ENCODE results near the gene LRP1.

The LRP1 gene

DNA sequence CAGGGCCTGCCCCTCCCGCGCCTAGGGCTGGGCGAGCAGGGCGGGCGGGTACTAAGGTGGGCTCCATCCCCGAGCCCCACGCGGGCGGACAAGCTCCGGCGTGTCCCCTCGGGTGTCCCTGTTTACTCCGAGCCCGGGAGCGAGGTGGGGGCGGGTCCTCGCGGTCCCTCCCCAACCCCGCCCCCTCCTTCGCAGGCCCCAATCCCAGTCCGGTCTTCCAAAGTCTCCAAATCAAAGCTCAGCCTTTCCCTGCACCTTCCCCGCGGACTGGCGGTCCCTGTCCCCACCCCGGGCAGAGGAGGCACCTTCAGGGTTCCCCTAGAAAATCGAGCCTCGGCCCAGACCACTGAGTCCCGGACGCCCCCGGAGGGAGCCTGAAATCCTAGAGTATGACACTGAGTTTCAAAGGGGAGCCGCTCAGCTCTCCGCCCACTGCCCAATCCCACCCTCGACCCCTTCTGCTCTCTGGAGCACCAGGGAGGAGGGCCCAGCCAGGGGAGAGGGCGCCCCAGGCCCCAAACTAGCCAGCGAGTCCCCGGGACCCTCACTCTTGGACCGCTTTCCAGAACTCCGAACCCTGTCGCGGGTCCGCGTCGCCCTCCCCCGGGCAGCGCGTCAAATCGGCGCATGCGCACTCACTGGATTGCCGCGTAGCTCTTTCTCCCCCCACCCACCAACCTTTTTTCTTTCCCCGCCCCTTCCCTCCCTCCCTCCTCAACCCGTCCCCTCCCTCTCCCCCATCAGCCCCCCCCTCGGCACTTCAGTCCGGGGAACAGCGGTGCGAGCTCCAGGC, at the start of gene LRP1:
Gene LRP1 (plus strand): TSS at position 758 of the 793 bp plus-strand sequence. CDS start 482 bp downstream, outside the sequence.
- DNase-seq: peak; percentile 68 to 69

DNA sequence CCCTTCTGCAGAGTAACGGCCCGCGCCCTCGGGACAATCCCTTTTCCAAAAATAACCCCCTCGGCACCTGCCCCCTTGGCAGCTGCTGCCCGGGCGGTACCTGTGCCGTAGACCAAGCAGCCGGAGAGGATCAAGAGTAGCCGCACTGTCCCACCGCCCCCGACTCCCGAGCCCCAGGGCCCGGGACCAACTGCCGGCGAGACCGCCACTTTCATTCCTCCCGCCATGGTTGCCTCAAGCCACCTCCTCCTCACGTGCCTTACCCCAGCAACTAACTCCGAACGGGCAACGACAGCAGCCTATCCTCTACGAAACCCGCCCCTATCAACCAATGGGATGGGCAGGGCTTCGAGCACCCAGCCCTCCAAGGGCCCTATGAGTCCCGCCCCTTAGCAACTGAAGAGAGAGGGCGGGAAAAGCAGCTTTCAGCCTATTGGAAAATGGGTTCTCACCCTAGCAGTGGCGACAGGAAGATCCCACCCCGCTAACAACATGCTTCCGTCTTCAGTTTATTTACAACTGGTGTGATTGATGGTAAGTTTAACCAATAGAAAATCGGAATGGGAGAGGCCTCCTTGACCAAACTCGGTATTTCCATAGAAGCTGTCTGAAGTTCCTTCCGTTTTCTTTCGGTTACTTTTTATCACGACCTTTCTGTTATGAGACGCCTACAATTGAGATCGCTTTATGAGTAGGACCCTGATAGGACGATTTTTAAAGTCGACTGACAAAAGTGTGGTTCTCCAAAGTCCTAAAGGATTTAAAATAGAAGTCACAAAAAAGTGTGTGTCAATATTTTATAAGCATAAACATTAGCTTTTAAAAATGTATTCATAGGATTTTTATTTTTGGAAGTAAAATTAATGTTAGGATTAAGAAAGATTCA, 49.5 kb upstream of the LRP1 start, which contains the start of gene NEMP1:
Gene NEMP1 (minus strand): TSS at position 273 of the 886 bp plus-strand sequence. CDS start 46 bp downstream, at position 227.
- peak; percentile 85 to 87 for DNase-seq

DNA sequence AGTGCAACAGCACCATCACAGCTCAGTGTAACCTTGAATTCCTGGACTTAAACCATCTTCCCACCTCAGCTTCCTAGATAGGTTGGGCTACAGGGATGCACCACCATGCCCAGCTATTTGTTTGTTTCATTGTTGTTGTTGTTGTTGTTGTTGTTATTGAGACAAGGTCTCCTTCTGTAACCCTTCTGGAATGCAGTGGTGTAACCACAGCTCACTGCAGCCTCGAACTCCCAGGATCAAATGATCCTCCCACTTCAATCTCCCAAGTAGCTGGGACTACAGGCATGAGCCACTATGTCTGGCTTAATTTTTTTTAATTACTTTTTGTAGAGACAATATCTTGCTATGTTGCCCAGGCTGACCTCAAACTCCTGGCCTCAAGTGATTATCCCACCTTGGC, 48.5 kb upstream of the LRP1 start:
- DNase-seq: no peak

DNA sequence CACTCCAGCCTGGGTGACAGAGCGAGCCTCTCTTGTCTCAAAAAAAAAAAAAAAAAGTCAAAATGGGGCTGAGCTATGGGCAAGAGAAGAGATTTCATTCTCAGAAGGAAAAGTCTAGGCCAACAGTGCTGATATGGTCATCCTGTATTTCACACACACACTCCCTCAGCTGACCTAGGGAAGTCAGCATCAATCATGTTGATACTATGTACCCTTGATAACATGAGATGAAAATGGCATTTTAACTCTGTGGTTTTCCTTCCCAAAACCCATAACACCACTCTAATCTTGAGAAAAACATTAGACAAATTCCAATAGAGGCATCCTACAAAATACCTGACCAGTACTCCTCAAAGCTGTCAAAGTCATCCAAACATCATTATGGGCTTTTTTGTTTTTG, 47.4 kb upstream of the LRP1 start:
- no peak for DNase-seq

DNA sequence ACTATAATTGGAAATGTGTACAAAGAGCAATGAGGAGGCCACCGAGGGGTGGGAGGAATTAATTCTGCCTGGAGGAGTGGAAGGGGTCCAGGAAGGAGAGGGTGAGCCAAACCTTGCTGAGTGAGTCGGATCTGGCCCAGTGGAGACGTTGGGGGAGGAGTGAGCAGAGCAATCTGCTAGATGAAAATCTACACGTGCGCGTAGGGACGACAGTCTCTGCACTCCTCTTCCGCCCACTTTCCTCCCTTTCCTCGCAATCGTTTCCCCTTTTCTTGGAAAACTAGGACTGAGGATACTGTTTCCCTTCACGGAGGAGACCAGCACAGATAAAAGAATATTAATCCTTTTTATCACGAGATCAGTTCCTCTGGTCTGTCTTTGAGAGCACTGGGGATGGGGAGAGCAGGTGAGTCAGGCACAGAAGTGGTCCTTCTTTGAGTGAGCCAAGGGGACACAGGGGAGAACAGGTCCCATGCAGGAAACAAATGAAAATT, 42.2 kb upstream of the LRP1 start:
- peak in 1 of 2 donors; percentile 36 for DNase-seq

DNA sequence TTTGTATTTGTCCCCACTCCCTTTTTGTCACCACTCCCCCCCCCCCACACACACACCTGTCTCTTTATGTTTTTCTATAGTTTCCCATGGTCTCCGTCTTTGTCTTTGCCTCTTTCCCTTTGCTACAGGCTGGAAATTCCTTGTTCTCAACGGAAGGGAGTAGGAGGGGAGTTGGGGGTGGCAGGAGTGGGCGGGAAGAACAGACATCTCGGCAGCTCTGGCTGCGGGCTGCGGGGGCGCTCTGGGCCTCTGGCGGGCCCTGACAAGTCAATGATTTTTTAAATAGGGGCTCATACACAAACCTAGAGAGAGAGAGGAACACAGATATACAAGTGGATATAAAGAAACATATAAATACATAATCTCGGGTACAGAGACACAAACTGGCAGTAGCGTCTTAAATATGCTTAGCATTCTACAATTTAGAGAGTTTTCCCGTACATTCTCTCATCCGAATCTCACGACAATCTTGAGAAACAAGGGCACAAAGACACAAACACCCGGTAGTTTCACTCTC, 41.7 kb upstream of the LRP1 start:
- no peak for DNase-seq

DNA sequence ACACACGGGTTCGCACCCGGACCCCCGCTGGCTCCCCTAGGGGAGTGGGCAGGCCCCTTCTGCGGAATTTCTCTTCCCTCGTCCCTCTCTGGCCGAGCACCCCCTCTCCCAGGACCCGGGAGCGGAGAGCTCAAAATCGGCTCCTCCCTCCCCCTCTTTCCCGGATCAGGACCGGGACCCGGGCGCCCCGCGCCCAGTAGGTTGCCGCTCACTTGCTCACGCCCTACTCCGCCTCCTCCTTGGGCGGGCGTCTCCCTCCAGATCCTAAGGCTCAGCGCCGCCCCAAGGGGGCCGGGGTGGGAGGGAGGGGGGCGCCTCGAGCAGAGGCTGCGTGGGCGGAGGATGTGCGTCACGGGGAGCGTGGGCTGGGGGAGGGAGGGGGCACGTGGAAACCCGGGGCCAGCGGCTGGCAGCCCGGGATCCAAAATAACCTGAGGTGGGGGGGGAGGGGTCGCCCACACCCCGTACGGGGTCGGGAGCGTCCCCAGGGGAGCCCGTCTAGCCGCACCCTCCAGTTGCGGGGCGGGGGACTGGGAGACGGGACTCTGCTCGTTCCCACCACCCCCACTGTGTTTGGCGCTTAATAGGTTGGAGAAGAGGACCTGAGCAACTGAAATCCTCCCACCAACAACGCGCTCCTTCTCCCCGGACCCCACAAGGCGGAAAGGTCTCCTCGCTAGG, 41.1 kb upstream of the LRP1 start:
- DNase-seq: peak; percentile 90

DNA sequence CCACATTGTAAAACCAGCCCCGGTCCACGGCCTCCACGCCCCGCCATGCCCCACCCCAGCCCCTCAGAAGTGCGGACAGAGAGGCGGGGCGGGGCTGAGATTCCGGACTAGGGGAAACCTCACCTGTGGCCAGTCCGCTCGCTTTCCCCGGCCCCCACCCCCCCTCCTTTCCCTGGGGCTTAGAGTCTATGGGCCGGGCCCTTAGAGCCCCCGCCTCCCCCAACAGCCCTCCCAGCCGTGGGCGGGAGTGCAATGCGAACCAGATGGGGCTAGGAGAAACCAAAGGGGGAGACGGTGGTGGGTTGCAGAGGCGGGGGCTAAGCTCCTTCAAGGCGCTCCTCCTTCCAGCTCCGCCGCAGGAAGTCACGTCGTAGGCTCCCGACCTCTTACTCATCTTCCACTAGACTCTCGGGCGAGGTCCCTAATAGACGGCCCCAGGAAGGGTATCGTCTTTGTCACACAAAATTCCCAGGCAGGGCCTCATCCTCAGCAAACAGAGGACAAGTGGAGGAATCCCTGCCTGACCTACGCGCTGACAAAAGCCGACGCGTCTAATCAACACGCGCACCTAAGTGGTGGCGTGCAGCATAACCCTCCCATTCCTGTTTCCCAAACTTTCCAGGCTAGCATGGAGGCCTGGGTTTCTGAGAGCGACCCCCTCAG, 40.5 kb upstream of the LRP1 start:
- DNase-seq: peak; percentile 72 to 77

DNA sequence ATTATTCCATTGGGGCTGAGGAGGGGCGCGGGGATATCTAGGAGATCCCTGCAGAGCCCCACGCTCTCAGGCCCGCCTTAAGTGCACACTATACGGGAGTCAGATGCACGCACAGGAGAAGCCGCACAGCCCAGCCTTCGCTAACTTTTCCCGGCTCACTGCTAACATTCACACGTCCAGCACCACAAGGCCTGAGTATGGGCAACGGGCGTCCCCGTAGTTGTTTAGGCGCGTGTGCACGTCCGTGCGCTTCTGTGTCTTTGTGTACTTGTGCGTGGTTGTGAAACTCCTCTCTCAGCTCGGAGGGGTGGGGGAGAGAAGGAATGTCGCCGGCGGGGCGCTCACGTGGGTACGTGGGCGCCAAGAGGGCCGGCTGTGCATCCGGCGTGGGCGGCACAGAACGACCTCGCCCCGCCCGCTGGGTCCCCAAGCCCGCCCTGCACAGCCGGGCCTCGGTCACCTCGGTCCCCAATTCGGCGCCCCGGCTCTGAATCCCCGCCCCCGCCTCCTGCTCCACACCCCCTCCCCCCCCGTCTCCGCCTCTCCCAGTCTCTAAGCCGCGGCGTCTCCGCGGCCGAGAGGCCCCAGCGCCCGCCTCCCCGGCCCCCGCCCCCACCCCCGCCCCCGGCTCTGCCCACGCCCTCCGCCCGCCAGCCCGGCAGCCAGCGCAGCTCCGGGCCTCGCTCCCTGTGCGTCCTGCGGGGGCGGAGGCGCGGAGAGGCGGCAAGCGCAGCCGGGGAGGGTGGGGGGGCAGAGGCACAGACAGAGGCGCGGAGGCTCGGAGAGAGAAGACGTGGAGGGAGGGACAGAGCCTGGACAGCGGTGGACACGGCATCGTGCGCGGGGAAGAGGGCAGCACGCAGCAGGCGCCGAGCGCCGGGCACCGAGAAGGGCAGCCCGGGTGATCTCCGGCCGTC, 39.7 kb upstream of the LRP1 start, which contains the start of gene NAB2:
Gene NAB2 (plus strand): TSS at position 761 of the 917 bp plus-strand sequence. CDS start 158 bp downstream, outside the sequence.
- peak; percentile 76 to 81 for DNase-seq

DNA sequence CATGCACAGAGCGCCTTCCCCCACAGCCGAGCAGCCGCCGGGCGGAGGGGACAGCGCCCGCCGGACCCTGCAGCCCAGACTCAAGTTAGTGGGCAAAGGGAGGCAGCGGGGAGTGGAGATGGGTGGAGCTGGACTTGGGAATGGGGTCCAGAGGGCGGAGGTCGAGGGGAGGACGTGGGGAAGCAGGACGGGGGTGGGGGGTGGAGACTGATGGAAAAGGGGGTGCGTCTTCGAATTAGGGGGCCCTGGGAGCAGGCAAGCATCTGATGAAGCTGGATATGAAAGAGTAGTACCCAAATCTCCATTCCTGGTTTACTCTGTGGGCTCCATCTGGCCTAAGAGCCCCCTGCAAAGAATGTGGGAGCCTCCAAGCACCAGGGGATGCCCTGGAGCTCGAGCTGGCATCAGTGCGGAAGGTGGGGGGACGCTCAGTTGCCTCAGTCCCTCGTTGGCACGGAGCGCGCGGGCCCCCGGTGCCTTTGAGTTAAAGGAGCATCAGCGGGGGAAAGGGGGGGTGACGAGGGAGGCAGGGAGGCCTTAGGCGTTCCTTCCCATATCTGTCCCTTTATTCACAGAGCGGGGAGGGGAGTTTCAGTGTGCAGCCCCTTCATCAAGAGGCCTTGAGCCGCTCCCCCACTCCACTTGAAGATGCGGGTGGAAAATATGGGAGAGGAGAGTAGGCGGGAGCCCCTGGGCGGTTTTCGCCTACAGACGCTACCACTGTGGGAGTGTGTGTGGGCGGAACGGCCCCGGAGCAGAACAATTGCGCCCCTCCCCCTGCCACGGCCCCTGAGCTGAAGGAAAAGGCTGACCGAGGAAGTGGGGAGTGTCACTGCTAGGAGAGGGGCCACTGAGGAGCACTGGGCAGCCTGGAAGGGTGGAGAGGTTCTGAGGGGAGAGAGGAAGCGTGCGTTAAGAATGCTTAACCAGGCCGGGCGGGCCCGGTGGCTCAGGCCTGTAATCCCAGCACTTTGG, 38.7 kb upstream of the LRP1 start:
- peak in 1 of 2 donors; percentile 37 for DNase-seq

DNA sequence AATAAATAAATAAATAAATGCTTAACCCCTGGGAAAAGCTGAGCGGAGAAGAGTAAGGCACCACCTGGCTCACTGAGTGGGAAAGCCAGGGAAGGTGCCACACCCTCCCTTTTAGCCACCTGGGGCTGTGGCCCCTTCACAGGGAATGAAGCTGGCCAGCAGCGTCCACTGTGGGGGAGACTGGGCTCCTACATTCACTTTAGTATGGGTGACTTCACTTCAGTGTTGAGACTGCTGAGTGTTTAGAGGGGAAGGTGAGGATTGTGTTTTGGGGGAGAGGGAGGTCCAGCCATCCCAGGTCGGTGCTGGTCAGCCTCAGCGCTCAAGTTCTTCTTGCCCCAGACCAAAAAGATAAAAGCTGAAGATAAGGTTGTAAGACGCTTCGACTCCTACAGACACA, 37.8 kb upstream of the LRP1 start:
- DNase-seq: no peak

DNA sequence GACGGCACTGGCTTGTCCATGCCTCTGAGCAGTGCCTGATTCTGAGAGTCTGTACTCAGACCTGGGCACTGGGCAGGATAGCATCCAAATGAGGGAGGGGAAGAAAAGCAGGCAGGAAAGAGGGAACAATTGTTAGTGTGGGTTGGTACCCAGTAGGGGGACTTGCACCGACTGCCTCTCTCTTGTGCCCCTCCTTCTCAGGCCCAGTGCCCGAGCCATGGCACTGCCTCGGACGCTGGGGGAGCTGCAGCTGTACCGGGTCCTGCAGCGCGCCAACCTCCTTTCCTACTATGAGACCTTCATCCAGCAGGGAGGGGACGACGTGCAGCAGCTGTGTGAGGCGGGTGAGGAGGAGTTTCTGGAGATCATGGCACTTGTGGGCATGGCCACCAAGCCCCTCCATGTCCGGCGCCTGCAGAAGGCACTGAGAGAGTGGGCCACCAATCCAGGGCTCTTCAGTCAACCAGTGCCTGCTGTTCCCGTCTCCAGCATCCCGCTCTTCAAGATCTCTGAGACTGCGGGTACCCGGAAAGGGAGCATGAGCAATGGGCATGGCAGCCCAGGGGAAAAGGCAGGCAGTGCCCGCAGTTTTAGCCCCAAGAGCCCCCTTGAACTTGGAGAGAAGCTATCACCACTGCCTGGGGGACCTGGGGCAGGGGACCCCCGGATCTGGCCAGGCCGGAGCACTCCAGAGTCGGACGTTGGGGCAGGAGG, 37.2 kb upstream of the LRP1 start:
- no peak for DNase-seq

DNA sequence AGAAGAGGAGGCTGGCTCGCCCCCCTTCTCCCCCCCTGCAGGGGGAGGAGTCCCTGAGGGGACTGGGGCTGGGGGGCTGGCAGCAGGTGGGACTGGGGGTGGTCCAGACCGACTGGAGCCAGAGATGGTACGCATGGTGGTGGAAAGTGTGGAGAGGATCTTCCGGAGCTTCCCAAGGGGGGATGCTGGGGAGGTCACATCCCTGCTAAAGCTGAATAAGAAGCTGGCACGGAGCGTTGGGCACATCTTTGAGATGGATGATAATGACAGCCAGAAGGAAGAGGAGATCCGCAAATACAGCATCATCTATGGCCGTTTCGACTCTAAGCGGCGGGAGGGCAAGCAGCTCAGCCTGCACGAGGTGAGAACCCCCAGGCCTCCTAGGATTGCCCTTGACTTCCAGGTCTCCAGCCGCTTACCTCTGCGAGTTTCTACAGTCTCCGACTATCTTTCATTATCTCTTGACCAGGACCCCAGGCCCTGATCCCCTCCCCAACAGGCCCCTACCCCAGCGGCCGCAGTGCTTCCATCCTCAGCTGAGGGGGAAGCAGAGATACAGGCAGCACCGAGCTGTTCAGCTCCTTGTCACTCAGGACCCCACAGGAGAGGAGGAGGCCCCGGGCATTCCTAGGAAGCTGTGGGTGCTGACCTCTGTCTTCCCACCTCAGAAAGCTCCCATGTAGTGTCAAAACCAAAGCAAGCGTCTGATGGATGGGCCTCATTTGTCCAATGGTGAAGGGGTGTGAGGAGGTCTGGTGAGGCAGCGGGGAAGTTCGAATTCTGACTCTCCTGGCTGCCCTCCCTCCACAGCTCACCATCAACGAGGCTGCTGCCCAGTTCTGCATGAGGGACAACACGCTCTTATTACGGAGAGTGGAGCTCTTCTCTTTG, 36.4 kb upstream of the LRP1 start:
- DNase-seq: no peak

DNA sequence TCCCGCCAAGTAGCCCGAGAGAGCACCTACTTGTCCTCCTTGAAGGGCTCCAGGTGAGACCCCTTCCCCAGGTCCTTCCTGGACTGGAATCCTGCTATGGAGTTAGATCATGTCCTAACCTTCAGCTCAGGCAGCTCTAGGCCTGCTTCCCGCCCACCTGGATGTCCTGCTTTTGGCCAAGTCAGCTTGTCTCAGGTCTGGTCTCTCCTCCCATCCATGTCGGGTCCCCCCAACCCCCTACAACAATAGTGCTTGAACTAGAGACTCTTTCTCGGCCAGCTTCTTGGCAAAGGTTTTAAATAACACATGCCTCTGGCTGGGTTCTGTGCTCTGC, 35.8 kb upstream of the LRP1 start:
- DNase-seq: no peak

DNA sequence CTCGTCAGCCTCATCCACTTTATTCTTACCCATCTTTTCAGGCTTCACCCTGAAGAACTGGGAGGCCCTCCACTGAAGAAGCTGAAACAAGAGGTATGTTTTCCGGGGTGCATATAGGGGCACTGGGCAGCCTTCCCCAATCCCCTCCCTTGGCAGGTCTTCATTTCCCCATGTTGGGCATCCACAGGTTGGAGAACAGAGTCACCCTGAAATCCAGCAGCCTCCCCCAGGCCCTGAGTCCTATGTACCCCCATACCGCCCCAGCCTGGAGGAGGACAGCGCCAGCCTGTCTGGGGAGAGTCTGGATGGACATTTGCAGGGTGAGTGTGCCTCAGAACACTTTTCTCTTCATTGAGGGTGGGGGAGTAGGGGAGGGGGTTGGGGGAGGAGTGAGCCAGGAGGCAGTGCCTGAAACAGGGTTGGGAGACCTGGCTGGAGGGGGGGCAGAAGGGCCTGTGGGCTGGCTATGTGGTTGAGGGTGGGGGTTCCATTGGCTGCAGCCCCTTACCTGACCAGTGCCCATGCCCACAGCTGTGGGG, 35.3 kb upstream of the LRP1 start:
- no peak for DNase-seq

DNA sequence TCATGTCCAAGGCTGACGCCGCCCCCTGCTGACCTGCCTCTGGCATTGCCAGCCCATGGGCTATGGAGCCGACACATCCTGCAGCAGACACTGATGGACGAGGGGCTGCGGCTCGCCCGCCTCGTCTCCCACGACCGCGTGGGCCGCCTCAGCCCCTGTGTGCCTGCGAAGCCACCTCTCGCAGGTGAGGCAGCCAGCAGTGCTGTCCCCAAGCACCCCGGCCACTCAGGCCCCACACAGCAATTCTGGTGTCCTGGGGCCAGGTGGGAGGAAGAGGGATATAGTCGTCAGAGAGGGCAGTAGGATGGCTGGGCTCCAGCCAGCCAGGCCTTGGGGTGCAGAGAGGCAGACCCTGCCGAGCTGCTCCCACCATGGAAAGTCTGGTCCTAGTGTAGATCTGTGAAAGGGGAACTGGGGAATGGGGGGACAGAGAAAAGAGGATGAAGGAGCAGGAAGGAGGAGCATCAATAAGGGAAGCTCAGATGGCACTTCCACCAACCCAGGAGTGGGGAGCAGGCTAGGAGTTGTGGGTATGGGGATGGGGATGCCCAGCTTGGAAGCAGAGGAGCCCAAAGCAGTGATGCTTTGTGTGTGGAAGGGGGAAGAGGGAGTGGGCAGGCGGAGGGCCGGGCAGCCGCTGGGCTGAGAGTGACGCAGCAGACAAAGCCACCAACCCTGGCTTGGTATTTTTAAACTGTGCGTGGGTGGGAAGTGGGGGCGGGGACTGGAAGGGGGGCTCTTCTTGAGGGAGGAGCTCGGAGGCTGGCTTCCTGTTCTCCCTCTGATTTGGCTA, 34.7 kb upstream of the LRP1 start:
- DNase-seq: peak; percentile 60 to 61

Measured in stimulated activated CD4-positive, alpha-beta T cell treated with anti-CD3 and anti-CD28 coated beads, Interleukin-2, amount 100 ng/mL, for 48 hours (primary cell).